K562 (cell line): Measurements from ENCODE around the gene BCAS2. TPM values are rescaled to one million over a fixed set of nuclear protein-coding genes. Genes with fewer than 3 reads are reported as not detected.

Experiments
- ATAC-seq: fragments of 200-7000 bp; cut with Tn5 transposase; 3 replicates; pipeline ENCODE4 v1.9.1; 2020; ENCODE audit warnings: moderate library complexity
- BruUV-seq: library from RNA; stranded (reverse); fragments of 400-500 nt; replicated peaks from 2 replicates; lab custom pipeline; 2021; lab: Mats Ljungman, UMichigan
- CTCF ChIA-PET: fragments of 300-600 bp; formaldehyde crosslinking; extraction: SDS; loops from one replicate; lab custom pipeline; 2021; ENCODE audit warnings: low intra/inter-chr PET ratio; lab: Yijun Ruan, JAX
- POLR2A ChIA-PET: fragments of 300-600, 350-650 bp; sonication (Branson Sonifier 250); formaldehyde crosslinking; extraction: SDS; loops from one replicate; lab custom pipeline; 2021; ENCODE audit warnings: antibody characterized with exemption, inconsistent platforms; lab: Yijun Ruan, JAX
- DNase-seq, 4 experiments: peaks; one replicate each; pipeline versions ENCODE4 v3.0.0 to v3.0.0-alpha.2; 2011 to 2018; ENCODE audit warnings: low spot score in 3 of 4, mixed read lengths in 3 of 4; ENCODE audit errors: extremely low read depth in 1 of 4
- FAIRE-seq: peaks from 2 replicates; lab custom pipeline; 2011; peaks lifted over from hg19 to GRCh38; lab: Jason Lieb, UNC
- H2AFZ ChIP-seq: 2 replicates; pipeline ENCODE4 v1.6.0; 2011; ENCODE audit warnings: low read depth, low read length, control low read depth, inconsistent platforms
- H3K27ac ChIP-seq: fragments of 200-600 bp; 3 replicates; pipeline ENCODE4 v1.8.0; 2011; ENCODE audit warnings: low read depth, mild to moderate bottlenecking, control low read depth, inconsistent platforms, low read length, moderate library complexity, mixed read lengths; ENCODE audit errors: extremely low read depth
- H3K27me3 ChIP-seq, 2 experiments: fragments of 300-600 bp in 1 of 2; 2 replicates in 1 of 2; 3 replicates in 1 of 2; pipeline versions ENCODE4 v1.6.0 to v1.8.0; 2011; ENCODE audit warnings: inconsistent platforms in 2 of 2, low read length in 2 of 2, mild to moderate bottlenecking in 1 of 2, mixed read lengths in 1 of 2, moderate library complexity in 1 of 2; ENCODE audit not compliant: control insufficient read depth in 2 of 2, insufficient read depth in 2 of 2
- H3K36me3 ChIP-seq: fragments of 300-600 bp; 3 replicates; pipeline ENCODE4 v1.8.0; 2011; ENCODE audit warnings: mild to moderate bottlenecking, low read length, inconsistent platforms; ENCODE audit not compliant: control insufficient read depth, insufficient read depth
- H3K4me1 ChIP-seq, 2 experiments: fragments of 200-600 bp in 1 of 2; replicated peaks in 1 of 2; 2 replicates in 1 of 2; 3 replicates in 1 of 2; pipeline versions ENCODE4 v1.5.1 to v1.8.0; 2011; ENCODE audit warnings: inconsistent platforms in 2 of 2, low read length in 2 of 2, mild to moderate bottlenecking in 1 of 2, mixed read lengths in 1 of 2, moderate library complexity in 1 of 2; ENCODE audit not compliant: control insufficient read depth in 2 of 2, insufficient read depth in 2 of 2
- H3K4me2 ChIP-seq: 2 replicates; pipeline ENCODE4 v1.6.1; 2011; ENCODE audit warnings: low read length, control low read depth, inconsistent platforms, mixed read lengths; ENCODE audit not compliant: insufficient read depth
- H3K4me3 ChIP-seq: fragments of 200-600 bp; sonication (generic), shearing (Covaris generic); 2 replicates; pipeline ENCODE4 v1.5.1; 2016; ENCODE audit warnings: control low read depth, inconsistent platforms
- H3K79me2 ChIP-seq: fragments of 200-600 bp; 3 replicates; pipeline ENCODE4 v1.8.0; 2011; ENCODE audit warnings: low read length, inconsistent platforms; ENCODE audit not compliant: control insufficient read depth, insufficient read depth
- H3K9ac ChIP-seq, 2 experiments: 2 replicates each; pipeline versions ENCODE4 v1.6.0 to v1.6.1; 2011; ENCODE audit warnings: low read depth in 2 of 2, low read length in 2 of 2, control low read depth in 1 of 2, inconsistent platforms in 1 of 2, mild to moderate bottlenecking in 1 of 2, mixed read lengths in 1 of 2; ENCODE audit not compliant: insufficient read depth in 1 of 2
- H3K9me1 ChIP-seq: one replicate; pipeline ENCODE4 v1.6.0; 2011; ENCODE audit warnings: inconsistent platforms, mild to moderate bottlenecking, low read length, moderate library complexity; ENCODE audit not compliant: control insufficient read depth, insufficient read depth
- H3K9me3 ChIP-seq: replicated peaks from 2 replicates; pipeline ENCODE4 v1.5.1; 2011; ENCODE audit warnings: low read depth, low read length, inconsistent platforms; ENCODE audit not compliant: control insufficient read depth, insufficient read depth
- H4K20me1 ChIP-seq: replicated peaks from 2 replicates; pipeline ENCODE4 v1.6.1; 2011; ENCODE audit warnings: low read length, inconsistent platforms, mixed read lengths; ENCODE audit not compliant: control insufficient read depth, insufficient read depth
- CTBP1 ChIP-seq: fragments of 450-650 bp; IDR thresholded peaks from 2 replicates; pipeline ENCODE4 v1.6.1; 2016; ENCODE audit warnings: borderline replicate concordance
- ETS2 ChIP-seq: IDR thresholded peaks from 2 replicates; pipeline ENCODE4 v1.6.1; 2016; ENCODE audit warnings: borderline replicate concordance, missing genetic modification characterization, mild to moderate bottlenecking, moderate library complexity, missing compliant biosample characterization; ENCODE audit not compliant: poor library complexity, severe bottlenecking
- HDAC3 ChIP-seq: fragments of 450-650 bp; IDR thresholded peaks from 2 replicates; pipeline ENCODE4 v1.6.1; 2018; ENCODE audit warnings: borderline replicate concordance, mild to moderate bottlenecking, moderate library complexity; ENCODE audit not compliant: partially characterized antibody
- HIVEP1 ChIP-seq: fragments of 250-450 bp; sonication (Bioruptor Pico); IDR thresholded peaks from 2 replicates; pipeline ENCODE4 v1.4.0; 2020; ENCODE audit warnings: mild to moderate bottlenecking
- HNRNPUL1 ChIP-seq: fragments of 200-400 bp; formaldehyde crosslinking; IDR thresholded peaks from 2 replicates; pipeline ENCODE4 v1.6.1; 2017; ENCODE audit warnings: low read length
- TGIF2 ChIP-seq: sonication (generic); formaldehyde crosslinking; IDR thresholded peaks from 2 replicates; pipeline ENCODE4 v1.8.1; 2022; ENCODE audit warnings: mild to moderate bottlenecking, missing genetic modification reagents, moderate library complexity
- TOE1 ChIP-seq, 2 experiments: fragments of 450-650 bp in 1 of 2; sonication (generic) in 1 of 2; formaldehyde crosslinking in 1 of 2; IDR thresholded peaks; 2 replicates each; pipeline versions ENCODE4 v1.7.1 to v1.8.0; 2016 to 2022; ENCODE audit warnings: borderline replicate concordance in 2 of 2, mild to moderate bottlenecking in 2 of 2, antibody characterized with exemption in 1 of 2, inconsistent platforms in 1 of 2, low read depth in 1 of 2, missing genetic modification reagents in 1 of 2, moderate library complexity in 1 of 2
- ZNF583 ChIP-seq: fragments of 250-450 bp; sonication (Bioruptor Pico); IDR thresholded peaks from 2 replicates; pipeline ENCODE4 v1.4.0; 2020
- ZNF780A ChIP-seq: fragments of 250-450 bp; sonication (Bioruptor Pico); IDR thresholded peaks from 2 replicates; pipeline ENCODE4 v1.5.0; 2021; ENCODE audit warnings: mild to moderate bottlenecking
- ZNF79 ChIP-seq: fragments of 250-450 bp; sonication (Bioruptor Pico); IDR thresholded peaks from 2 replicates; pipeline ENCODE4 v1.4.0; 2020; ENCODE audit warnings: low read depth, mild to moderate bottlenecking, moderate library complexity
- WGBS: fragments of 100-300 bp; shearing (Covaris generic); methylation state at CpG from one replicate; pipeline ENCODE4 v1.1.6; 2016; ENCODE audit warnings: low coverage, mixed read lengths; ENCODE audit not compliant: insufficient coverage; ENCODE audit errors: missing lambda C conversion rate; 5-methylcytosine and 5-hydroxymethylcytosine counted together
- in situ Hi-C: fragments of 300-500 bp; cut with MboI; formaldehyde crosslinking; loops from 4 replicates; pipeline ENCODE4 v1.15.0; 2018; ENCODE audit warnings: inconsistent platforms, mixed read lengths
- intact Hi-C: fragments of 100-400 bp; cut with micrococcal nuclease; formaldehyde crosslinking; loops from 2 replicates; pipeline ENCODE4 v1.14.2; 2022
- polyA plus RNA-seq, 8 experiments: library from polyadenylated mRNA; depleted of rRNA in 4 of 8; stranded (reverse) in 5 of 8; unstranded in 3 of 8; fragments of >200 nt; fragmentation: Nextera tagmentation in 2 of 8; fragmentation: Illumina TruSeq in 1 of 8; extraction: Ambion mirVana in 2 of 8; extraction: Trizol in 1 of 8; gene quantifications; 2 replicates each; pipeline versions ENCODE4 v1.2.1 to v1.2.3, GENCODE V29; 2011 to 2014; ENCODE audit warnings: inconsistent platforms in 1 of 8, missing spikeins in 1 of 8
- total RNA-seq, 7 experiments: library from RNA; depleted of rRNA in 6 of 7; stranded (reverse); fragments of >200 nt in 6 of 7; fragmentation: Illumina TruSeq in 2 of 7; extraction: Trizol in 2 of 7; gene quantifications; 2 replicates each; pipeline versions ENCODE4 v1.2.1 to v1.2.3, GENCODE V29; 2011 to 2021; ENCODE audit warnings: low replicate concordance in 1 of 7
- TF ChIP-seq, protein P1 (sequence below): sonication (generic); formaldehyde crosslinking; IDR thresholded peaks from 2 replicates; pipeline ENCODE4 v1.8.0; 2022; ENCODE audit warnings: mild to moderate bottlenecking, missing genetic modification reagents
- TF ChIP-seq, protein P2 (sequence below): fragments of 250-450 bp; sonication (Bioruptor Pico); IDR thresholded peaks from 2 replicates; pipeline ENCODE4 v1.4.0; 2020; ENCODE audit warnings: borderline replicate concordance

BCAS2 gene
- total and polyA plus RNA-seq, 9 of the 15 experiments (the other 6 are each of a cell fraction or from before 2014, with no cell fraction given): 59.3 to 183 (median 81.1) TPM

DNA sequence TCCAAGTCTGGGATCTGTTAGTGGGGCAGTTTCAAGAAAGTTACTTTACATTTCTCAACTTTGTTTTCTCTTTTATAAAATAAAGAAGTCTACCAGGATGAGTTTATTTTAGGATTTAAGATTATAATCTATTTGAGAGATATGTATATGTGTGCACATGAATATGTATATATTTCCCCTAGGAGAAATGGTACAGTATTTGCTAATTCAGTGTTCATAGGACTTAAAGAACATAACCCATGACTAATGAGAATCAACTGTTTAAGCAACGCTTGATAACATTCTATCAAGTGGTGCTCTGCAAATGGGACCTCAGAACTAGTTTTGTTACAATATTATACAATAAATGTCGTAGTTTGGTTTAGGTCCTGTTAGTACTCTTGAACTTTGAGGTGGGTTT, 7.0 kb downstream of the BCAS2 start:
- no peaks in the 10 kb centered on the region for H3K9me3 ChIP-seq
- no peaks in the 10 kb centered on the region for H3K27me3 ChIP-seq
- no peaks in the 10 kb centered on the region for H3K9me1 ChIP-seq
- intact Hi-C loops: no loop called here
- no peak overlapping the region for H3K27ac ChIP-seq
- no TSS peak for BruUV-seq
- H3K4me2 ChIP-seq: no peak overlapping the region
- ATAC-seq: no peak
- POLR2A ChIA-PET: interaction anchor here (0.7 to 1.9 kb wide), 3 partner anchors 10 to 1548 kb away, joined by 3 to 5 read pairs (median 3); no protein-coding TSS in a partner anchor
- TF ChIP-seq ZNF780A (no peak), HIVEP1 (CRISPR knock-in tag) (no peak), ETS2 (tag) (no peak), HNRNPUL1 (no peak), HDAC3 (no peak), TGIF2 (CRISPR knock-in tag) (no peak), TOE1 (IDR thresholded peaks at IDR 0.05; ENCODE audit: borderline replicate concordance) (no peak), TOE1 (CRISPR knock-in tag; IDR thresholded peaks at IDR 0.05; ENCODE audit: borderline replicate concordance, low read depth) (no peak), ZNF79 (CRISPR knock-in tag) (no peak), CTBP1 (no peak), ZNF583 (no peak)
- TF ChIP-seq, protein P1, sequence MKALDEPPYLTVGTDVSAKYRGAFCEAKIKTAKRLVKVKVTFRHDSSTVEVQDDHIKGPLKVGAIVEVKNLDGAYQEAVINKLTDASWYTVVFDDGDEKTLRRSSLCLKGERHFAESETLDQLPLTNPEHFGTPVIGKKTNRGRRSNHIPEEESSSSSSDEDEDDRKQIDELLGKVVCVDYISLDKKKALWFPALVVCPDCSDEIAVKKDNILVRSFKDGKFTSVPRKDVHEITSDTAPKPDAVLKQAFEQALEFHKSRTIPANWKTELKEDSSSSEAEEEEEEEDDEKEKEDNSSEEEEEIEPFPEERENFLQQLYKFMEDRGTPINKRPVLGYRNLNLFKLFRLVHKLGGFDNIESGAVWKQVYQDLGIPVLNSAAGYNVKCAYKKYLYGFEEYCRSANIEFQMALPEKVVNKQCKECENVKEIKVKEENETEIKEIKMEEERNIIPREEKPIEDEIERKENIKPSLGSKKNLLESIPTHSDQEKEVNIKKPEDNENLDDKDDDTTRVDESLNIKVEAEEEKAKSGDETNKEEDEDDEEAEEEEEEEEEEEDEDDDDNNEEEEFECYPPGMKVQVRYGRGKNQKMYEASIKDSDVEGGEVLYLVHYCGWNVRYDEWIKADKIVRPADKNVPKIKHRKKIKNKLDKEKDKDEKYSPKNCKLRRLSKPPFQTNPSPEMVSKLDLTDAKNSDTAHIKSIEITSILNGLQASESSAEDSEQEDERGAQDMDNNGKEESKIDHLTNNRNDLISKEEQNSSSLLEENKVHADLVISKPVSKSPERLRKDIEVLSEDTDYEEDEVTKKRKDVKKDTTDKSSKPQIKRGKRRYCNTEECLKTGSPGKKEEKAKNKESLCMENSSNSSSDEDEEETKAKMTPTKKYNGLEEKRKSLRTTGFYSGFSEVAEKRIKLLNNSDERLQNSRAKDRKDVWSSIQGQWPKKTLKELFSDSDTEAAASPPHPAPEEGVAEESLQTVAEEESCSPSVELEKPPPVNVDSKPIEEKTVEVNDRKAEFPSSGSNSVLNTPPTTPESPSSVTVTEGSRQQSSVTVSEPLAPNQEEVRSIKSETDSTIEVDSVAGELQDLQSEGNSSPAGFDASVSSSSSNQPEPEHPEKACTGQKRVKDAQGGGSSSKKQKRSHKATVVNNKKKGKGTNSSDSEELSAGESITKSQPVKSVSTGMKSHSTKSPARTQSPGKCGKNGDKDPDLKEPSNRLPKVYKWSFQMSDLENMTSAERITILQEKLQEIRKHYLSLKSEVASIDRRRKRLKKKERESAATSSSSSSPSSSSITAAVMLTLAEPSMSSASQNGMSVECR (CRISPR knock-in tag): no peak
- TF ChIP-seq, protein P2, sequence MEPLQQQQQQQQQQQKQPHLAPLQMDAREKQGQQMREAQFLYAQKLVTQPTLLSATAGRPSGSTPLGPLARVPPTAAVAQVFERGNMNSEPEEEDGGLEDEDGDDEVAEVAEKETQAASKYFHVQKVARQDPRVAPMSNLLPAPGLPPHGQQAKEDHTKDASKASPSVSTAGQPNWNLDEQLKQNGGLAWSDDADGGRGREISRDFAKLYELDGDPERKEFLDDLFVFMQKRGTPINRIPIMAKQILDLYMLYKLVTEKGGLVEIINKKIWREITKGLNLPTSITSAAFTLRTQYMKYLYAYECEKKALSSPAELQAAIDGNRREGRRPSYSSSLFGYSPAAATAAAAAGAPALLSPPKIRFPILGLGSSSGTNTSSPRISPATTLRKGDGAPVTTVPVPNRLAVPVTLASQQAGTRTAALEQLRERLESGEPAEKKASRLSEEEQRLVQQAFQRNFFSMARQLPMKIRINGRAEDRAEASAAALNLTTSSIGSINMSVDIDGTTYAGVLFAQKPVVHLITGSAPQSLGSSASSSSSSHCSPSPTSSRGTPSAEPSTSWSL: no peak
- TF ChIP-seq, all 486 proteins: peak for 0
- no peak overlapping the region for H3K9ac ChIP-seq
- peaks cover 10% of the 10 kb centered on the region; the same call in 2 of the 3 replicates for H3K79me2 ChIP-seq
- no peak for FAIRE-seq
- CTCF ChIA-PET: no interaction called here
- H4K20me1 ChIP-seq: no peaks in the 10 kb centered on the region
- H2AFZ ChIP-seq: no peak overlapping the region
- no peak overlapping the region for H3K4me3 ChIP-seq
- H3K4me1 ChIP-seq: no peaks in the 10 kb centered on the region
- in situ Hi-C loops: no loop called here
- H3K36me3 ChIP-seq: peaks cover 86% of the 10 kb centered on the region
- 98% methylated on average over 2 of the region's 2 CpGs for WGBS
- DNase-seq: no peak
